Natural killer cell treated with Interleukin-12 subunit alpha and Interleukin-12 subunit beta and Interleukin-15 and Interleukin-18, amount 100 ng/mL, for 72 hours (primary cell): ENCODE data around the gene EIF4E. TPM values are rescaled to one million over a fixed set of nuclear protein-coding genes. Genes with fewer than 3 reads are reported as not detected.
A peak's percentile ranks its signal among the peaks of the same experiment; 100 is the strongest.
"Not testable (repeated sequence)": the region's sequence is repeated elsewhere in the genome, so short reads cannot be mapped to it uniquely, and the experiment has no call there.

Experiments
- ATAC-seq, 2 donors: fragments of 150-1000 bp; cut with Tn5 transposase in 1 of 2; sonication (Bioruptor Pico), chemical (Tn5 transposase) in 1 of 2; 2 replicates each; pipeline ENCODE4 v1.10.0; 2021
- DNase-seq: peaks from one replicate; pipeline ENCODE4 v3.0.0; 2022; ENCODE audit warnings: low spot score
- H3K27ac Mint-ChIP-seq, 2 donors: 1 replicate in 1 of 2; 2 replicates in 1 of 2; pipeline ENCODE4 v1.8.0; 2022; ENCODE audit warnings: mixed read lengths in 2 of 2, mild to moderate bottlenecking in 1 of 2, moderate library complexity in 1 of 2
- H3K27me3 Mint-ChIP-seq, 2 donors: 1 replicate in 1 of 2; 2 replicates in 1 of 2; pipeline ENCODE4 v1.8.0; 2022; ENCODE audit warnings: mixed read lengths in 2 of 2
- H3K36me3 Mint-ChIP-seq: one replicate; pipeline ENCODE4 v1.8.0; 2022; ENCODE audit warnings: mixed read lengths
- H3K4me1 Mint-ChIP-seq, 2 donors: 1 replicate in 1 of 2; 2 replicates in 1 of 2; pipeline ENCODE4 v1.8.0; 2022; ENCODE audit warnings: low read depth in 2 of 2, mixed read lengths in 2 of 2, mild to moderate bottlenecking in 1 of 2
- H3K4me3 Mint-ChIP-seq: one replicate; pipeline ENCODE4 v1.8.0; 2022; ENCODE audit warnings: mixed read lengths
- H3K9me3 Mint-ChIP-seq: 2 replicates; pipeline ENCODE4 v1.8.0; 2022; ENCODE audit warnings: mixed read lengths
- total RNA-seq, 2 donors: library from RNA; stranded (reverse); gene quantifications; one replicate each; pipeline ENCODE4 v1.2.3, GENCODE V29; 2022

The EIF4E gene
- total RNA-seq, 2 donors from 2014 or later: 106 to 107 TPM

- not testable (repeated sequence) for H3K27ac Mint-ChIP-seq, H3K4me1 Mint-ChIP-seq, H3K27me3 Mint-ChIP-seq, ATAC-seq, H3K9me3 Mint-ChIP-seq, H3K4me3 Mint-ChIP-seq, DNase-seq
- peaks cover 25% of the 10 kb centered on the region for H3K36me3 Mint-ChIP-seq
Observed at GRCh38 chr4:98886382-98886781, 42.6 kb downstream of the EIF4E start.

- peaks cover 10% of the 10 kb centered on the region for H3K36me3 Mint-ChIP-seq
- not testable (repeated sequence) for H3K27me3 Mint-ChIP-seq, ATAC-seq, DNase-seq, H3K9me3 Mint-ChIP-seq, H3K4me1 Mint-ChIP-seq, H3K27ac Mint-ChIP-seq, H3K4me3 Mint-ChIP-seq
Observed at GRCh38 chr4:98880884-98881283, 48.0 kb downstream of the EIF4E start.

- ATAC-seq: no peak
- H3K27ac Mint-ChIP-seq: peak overlapping the region in 1 of 2 donors; percentile 13
Observed at GRCh38 chr4:98879515-98879914, 49.4 kb downstream of the EIF4E start.

GRCh38 chr4:98873059-98873458 lies 55.9 kb downstream of the EIF4E start:
- DNase-seq: no peak
- no peak overlapping the region for H3K4me3 Mint-ChIP-seq
- H3K36me3 Mint-ChIP-seq: no peaks in the 10 kb centered on the region
- H3K27me3 Mint-ChIP-seq: no peaks in the 10 kb centered on the region
- H3K27ac Mint-ChIP-seq: no peak overlapping the region
- peaks cover 8 to 9% of the 10 kb centered on the region in 2 donors for H3K4me1 Mint-ChIP-seq
- no peak for ATAC-seq
- peaks cover 3% of the 10 kb centered on the region for H3K9me3 Mint-ChIP-seq

More at GRCh38 chr4:98879515-98879914, 49.4 kb downstream of the EIF4E start:
- no peak overlapping the region for H3K4me3 Mint-ChIP-seq
- no peak for DNase-seq
- peaks cover 3 to 5% of the 10 kb centered on the region in 2 donors for H3K4me1 Mint-ChIP-seq
- peaks cover 6% of the 10 kb centered on the region for H3K36me3 Mint-ChIP-seq
- no peaks in the 10 kb centered on the region for H3K9me3 Mint-ChIP-seq
- H3K27me3 Mint-ChIP-seq: no peaks in the 10 kb centered on the region

- H3K36me3 Mint-ChIP-seq, H3K9me3 Mint-ChIP-seq, H3K4me3 Mint-ChIP-seq, H3K27ac Mint-ChIP-seq, H3K4me1 Mint-ChIP-seq, H3K27me3 Mint-ChIP-seq, ATAC-seq, DNase-seq: not testable (repeated sequence)
Observed at GRCh38 chr4:98872120-98872906, 56.6 kb downstream of the EIF4E start.

DNA sequence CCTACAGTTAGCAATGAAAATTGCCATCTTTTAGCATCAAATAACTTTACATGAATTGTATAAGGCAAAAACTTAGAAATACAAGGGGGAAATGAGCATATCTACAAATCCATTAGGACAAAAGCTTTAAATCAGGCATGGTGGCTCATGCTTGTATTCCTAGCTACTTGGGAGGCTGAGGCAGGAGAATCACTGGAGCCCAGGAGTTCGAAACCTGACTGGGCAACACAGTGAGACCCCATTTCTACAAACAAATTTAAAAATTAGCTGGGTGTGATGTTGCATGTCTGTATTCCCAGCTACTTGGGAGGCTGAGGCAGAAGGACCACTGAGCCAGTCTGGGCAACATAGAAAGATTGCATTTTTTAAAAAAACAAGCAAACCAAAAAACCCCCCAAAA lies 61.3 kb downstream of the EIF4E start:
- peaks cover 3% of the 10 kb centered on the region for H3K9me3 Mint-ChIP-seq
- H3K4me3 Mint-ChIP-seq: no peak overlapping the region
- H3K27me3 Mint-ChIP-seq: no peaks in the 10 kb centered on the region
- no peak overlapping the region for H3K27ac Mint-ChIP-seq
- peaks cover 1 to 2% of the 10 kb centered on the region in 2 donors for H3K4me1 Mint-ChIP-seq
- H3K36me3 Mint-ChIP-seq: no peaks in the 10 kb centered on the region
- ATAC-seq (no peak), DNase-seq (no peak)

- H3K36me3 Mint-ChIP-seq: no peaks in the 10 kb centered on the region
- no peak overlapping the region for H3K4me3 Mint-ChIP-seq
- no peaks in the 10 kb centered on the region for H3K4me1 Mint-ChIP-seq
- DNase-seq (no peak), ATAC-seq (no peak)
- H3K27ac Mint-ChIP-seq: no peak overlapping the region
- no peaks in the 10 kb centered on the region for H3K9me3 Mint-ChIP-seq
- H3K27me3 Mint-ChIP-seq: no peaks in the 10 kb centered on the region
Observed at GRCh38 chr4:98865059-98865458, 63.9 kb downstream of the EIF4E start.

- H3K4me1 Mint-ChIP-seq: no peaks in the 10 kb centered on the region
- H3K27ac Mint-ChIP-seq: no peak overlapping the region
- H3K27me3 Mint-ChIP-seq: no peaks in the 10 kb centered on the region
- no peaks in the 10 kb centered on the region for H3K36me3 Mint-ChIP-seq
- H3K4me3 Mint-ChIP-seq: no peak overlapping the region
- ATAC-seq (no peak), DNase-seq (no peak)
- no peaks in the 10 kb centered on the region for H3K9me3 Mint-ChIP-seq
Observed at GRCh38 chr4:98864560-98864959, 64.4 kb downstream of the EIF4E start.

DNA sequence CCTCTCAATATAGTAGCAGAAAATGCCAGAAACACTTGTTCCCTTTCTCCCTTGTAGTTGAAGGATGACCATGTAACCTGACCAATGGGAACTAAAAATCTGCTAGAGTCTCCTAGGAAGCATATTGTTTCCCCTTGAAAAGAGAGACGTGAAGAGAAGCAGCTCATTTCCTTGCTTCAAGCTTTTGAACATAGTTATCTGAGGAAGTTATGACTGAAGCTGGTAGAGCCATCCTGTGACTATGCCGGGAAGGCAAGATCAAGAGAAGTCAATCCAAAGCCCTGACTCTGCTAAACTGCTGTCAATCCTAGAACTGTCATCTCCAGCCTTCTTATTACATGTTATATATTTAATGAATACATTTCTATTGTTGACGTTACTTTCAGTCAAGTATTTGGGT lies 66.6 kb downstream of the EIF4E start:
- Mint-ChIP-seq H3K4me1 (no peaks in the 10 kb centered on the region), H3K36me3 (no peaks in the 10 kb centered on the region), H3K27me3 (no peaks in the 10 kb centered on the region), H3K27ac (no peak overlapping the region), H3K4me3 (no peak overlapping the region), H3K9me3 (no peaks in the 10 kb centered on the region)
- DNase-seq (no peak), ATAC-seq (no peak)

- no peaks in the 10 kb centered on the region for H3K36me3 Mint-ChIP-seq
- H3K9me3 Mint-ChIP-seq: no peaks in the 10 kb centered on the region
- H3K27ac Mint-ChIP-seq: no peak overlapping the region
- DNase-seq (no peak), ATAC-seq (no peak)
- H3K4me1 Mint-ChIP-seq: no peaks in the 10 kb centered on the region
- H3K4me3 Mint-ChIP-seq: no peak overlapping the region
- H3K27me3 Mint-ChIP-seq: peaks cover 0 to 2% of the 10 kb centered on the region in 2 donors
Observed at GRCh38 chr4:98861100-98861884, 67.6 kb downstream of the EIF4E start.

- no peak for ATAC-seq
- H3K27me3 Mint-ChIP-seq: peaks cover 19 to 26% of the 10 kb centered on the region in 2 donors
- H3K27ac Mint-ChIP-seq: no peak overlapping the region
- no peaks in the 10 kb centered on the region for H3K4me1 Mint-ChIP-seq
- no peak overlapping the region for H3K4me3 Mint-ChIP-seq
- H3K36me3 Mint-ChIP-seq: no peaks in the 10 kb centered on the region
- no peaks in the 10 kb centered on the region for H3K9me3 Mint-ChIP-seq
- no peak for DNase-seq
Observed at GRCh38 chr4:98851806-98852205, 77.1 kb downstream of the EIF4E start.

DNA sequence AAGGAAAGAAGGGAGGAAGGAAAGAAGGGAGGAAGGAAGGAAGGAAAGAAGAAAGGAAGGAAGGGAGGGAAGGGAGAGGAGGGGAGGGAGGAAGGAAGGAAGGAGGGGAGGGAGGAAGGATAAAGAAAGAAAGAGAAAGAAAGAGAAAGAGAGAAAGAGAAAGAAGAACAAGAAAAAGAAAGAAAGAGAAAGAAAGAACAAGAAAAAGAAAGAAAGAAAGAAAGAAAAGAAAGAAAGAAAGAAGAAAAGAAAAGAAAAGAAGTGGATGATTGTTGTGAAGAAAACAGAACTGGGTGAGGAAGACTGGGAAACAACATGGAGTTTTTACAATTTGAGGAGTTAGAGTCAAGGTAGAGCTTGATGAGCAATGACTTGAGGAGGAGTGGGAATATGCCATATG lies 78.0 kb downstream of the EIF4E start:
- Mint-ChIP-seq H3K4me1 (no peaks in the 10 kb centered on the region), H3K4me3 (no peak overlapping the region), H3K9me3 (no peaks in the 10 kb centered on the region), H3K27me3 (peaks cover 17 to 26% of the 10 kb centered on the region in 2 donors), H3K36me3 (peaks cover 4% of the 10 kb centered on the region), H3K27ac (no peak overlapping the region)
- no peak for ATAC-seq
- no peak for DNase-seq

- no peak overlapping the region for H3K27ac Mint-ChIP-seq
- peaks cover 10 to 18% of the 10 kb centered on the region in 2 donors for H3K27me3 Mint-ChIP-seq
Observed at GRCh38 chr4:98848448-98848847, 80.5 kb downstream of the EIF4E start.

DNA sequence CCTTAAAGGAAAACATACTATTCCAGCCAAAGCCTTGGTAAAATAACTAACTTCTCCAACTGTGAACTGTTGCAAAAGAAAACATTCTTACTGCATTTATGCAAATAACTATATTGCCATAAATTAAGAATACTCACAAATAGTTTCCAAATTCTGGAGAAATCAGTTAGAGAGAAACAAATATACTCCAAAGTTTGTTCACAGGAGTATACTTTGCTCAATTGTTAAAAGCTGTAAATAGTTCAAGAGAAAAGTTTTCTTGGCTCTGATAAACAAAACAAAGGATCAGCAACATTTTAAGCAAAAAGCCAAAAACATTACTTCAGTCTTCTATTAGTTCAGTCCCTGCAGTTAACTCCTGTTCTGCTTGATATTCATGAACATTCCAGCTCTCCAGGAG lies 83.0 kb downstream of the EIF4E start:
- no peak overlapping the region for H3K4me3 Mint-ChIP-seq
- H3K4me1 Mint-ChIP-seq: no peaks in the 10 kb centered on the region
- no peak for DNase-seq
- no peaks in the 10 kb centered on the region for H3K9me3 Mint-ChIP-seq
- peaks cover 5% of the 10 kb centered on the region for H3K36me3 Mint-ChIP-seq
- no peak for ATAC-seq
- H3K27ac Mint-ChIP-seq: no peak overlapping the region
- peaks cover 3% of the 10 kb centered on the region in 2 donors for H3K27me3 Mint-ChIP-seq

More at GRCh38 chr4:98848448-98848847, 80.5 kb downstream of the EIF4E start:
- H3K4me1 Mint-ChIP-seq: no peaks in the 10 kb centered on the region
- no peak overlapping the region for H3K4me3 Mint-ChIP-seq
- no peaks in the 10 kb centered on the region for H3K9me3 Mint-ChIP-seq
- peaks cover 5% of the 10 kb centered on the region for H3K36me3 Mint-ChIP-seq
- DNase-seq (no peak), ATAC-seq (no peak)
